ENCODE results near the gene CXCR1.
"Not testable (repeated sequence)": the region's sequence is repeated elsewhere in the genome, so short reads cannot be mapped to it uniquely, and the experiment has no call there.

Gene CXCR1

GRCh38 chr2:218166791-218167190 is at the start of gene CXCR1:
Gene CXCR1 (minus strand): TSS chr2:218166962. CDS start chr2:218165211, 1,751 bp downstream.
- DNase-seq, result no peak

DNA sequence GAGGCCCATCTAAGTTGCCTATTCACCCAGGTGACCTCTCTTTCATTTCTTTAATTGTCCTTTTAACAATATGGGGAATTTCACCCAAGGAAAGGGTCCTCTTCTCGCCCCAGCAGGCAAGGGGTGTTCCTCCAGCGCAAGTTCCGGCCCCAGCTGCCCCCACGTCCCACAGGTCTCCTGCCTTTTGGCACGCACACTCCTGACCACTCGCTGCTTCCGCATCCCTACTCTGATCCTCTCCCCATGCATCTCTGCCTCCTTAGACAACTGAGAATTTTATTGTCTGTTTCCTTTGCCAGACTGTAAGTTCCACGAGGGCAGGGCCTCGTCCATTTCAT is 49.5 kb upstream of the CXCR1 start:
- DNase-seq, result no peak

DNA sequence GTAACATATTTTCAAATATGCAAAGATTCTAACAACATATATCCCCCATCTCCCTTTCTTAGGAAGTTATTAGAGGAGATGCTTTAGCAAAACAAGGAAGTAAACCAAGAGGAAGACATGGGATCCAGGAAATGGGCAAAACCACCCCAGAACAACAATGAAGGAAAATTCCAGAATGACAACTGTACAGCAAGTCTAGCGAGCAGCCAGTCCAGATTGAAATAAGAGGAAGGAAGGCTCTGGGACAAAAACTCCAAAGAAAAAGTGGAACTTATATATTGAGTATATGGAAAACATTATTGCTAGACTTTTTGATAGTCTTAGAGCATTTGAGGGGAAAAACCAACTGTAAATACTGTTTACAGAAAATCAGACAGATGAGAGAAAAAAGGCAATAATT is 47.4 kb upstream of the CXCR1 start:
- DNase-seq, result no peak

DNA sequence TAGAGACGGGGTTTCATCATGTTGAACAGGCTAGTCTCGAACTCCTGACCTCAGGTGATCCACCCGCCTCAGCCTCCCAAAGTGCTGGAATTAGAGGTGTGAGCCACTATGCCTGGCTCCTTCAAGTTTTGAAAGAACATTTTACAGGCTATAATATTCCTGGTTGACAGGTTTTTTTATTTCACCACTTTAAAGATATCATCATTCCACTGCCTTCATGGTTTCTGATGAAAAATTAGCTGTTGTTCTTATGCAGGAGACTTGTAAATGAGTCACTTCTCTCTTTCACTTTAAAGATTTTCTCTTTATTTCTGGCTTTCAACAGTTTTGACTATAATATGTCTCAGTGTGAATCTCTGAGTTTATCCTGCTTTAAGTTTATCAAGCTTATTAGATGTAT is 42.3 kb upstream of the CXCR1 start:
- DNase-seq, result no peak

- DNase-seq, result no peak
These were observed 35.5 kb upstream of the CXCR1 start for GRCh38 chr2:218202266-218202665.

- no peak for DNase-seq
These were observed 30.2 kb upstream of the CXCR1 start for GRCh38 chr2:218196974-218197373.

DNA sequence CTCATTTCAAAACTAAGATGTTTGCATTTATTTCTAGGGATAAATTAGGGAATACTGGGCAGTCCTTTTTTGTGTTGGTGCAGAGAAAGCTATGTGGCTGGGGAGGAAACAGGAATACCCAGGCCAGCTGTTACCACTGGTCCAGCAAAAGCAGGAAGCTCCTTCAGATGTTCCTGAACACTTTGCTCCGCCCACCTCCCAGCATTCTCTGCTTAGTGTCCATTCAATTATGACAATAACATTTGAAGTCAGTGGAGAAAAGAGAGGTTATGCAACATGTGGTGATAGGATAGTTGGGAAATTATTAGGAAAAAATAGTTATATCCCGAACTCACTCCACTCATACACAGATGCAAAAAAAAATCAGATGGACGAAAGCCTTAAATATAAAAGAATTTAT is 28.1 kb upstream of the CXCR1 start:
- no peak for DNase-seq

GRCh38 chr2:218193701-218194100 is 26.9 kb upstream of the CXCR1 start:
- DNase-seq, result no peak

- DNase-seq, result no peak
These were observed 26.2 kb upstream of the CXCR1 start for GRCh38 chr2:218192902-218193430.

- no peak for DNase-seq
These were observed 21.8 kb upstream of the CXCR1 start for GRCh38 chr2:218188528-218188927.

DNA sequence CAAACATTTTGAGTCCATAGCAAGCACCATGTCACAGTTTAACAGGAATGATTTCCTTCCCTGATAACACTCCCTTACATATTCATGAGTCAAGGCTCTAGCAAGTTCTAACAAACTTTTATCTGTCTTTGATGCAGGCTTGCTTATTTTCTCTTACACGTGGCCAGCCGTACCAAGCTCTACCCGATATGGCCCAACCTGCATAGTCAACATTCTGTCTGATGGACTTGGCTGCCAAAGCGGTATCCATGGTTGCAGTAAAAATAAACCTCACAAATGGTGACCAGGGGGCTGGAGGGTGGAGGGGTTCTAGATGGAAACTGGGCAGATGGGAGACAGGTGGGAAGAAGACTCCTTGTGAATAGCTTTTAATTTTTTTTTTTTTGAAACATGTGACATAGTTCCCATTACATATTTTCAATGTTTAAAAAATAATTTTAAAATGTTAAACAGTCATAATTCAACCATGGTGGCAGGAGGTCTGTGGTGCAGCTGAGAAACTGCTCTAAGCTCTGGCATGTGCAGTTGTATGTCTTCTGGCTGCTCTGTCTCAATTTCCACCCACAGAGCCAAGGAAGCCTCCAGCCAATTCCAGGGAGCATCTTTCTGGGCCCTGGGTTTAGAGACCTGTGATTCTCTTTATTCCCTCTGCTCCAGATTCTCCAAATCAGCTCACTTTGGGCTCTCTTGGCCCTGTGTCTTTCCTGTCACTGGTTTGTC is 20.7 kb upstream of the CXCR1 start:
- DNase-seq, result no peak

DNA sequence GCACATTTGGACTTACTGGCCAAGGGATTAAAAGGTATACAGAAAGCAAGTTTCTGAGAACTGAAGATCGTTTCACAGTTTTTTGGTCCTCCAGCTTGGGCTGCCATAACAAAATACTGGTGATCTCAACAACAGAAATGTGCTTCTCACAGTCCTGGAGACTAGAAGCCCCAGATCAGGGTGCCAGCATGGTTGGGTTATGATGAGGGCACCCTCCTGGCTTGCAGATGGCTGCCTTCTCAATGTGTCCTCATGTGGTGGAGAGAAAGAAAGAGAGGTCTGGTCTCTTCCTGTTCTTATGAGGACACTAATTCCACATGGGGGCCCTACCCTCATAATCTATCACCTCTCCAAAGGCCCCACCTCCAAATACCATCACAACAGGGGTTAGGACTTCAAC is 20.1 kb upstream of the CXCR1 start:
- no peak for DNase-seq

DNA sequence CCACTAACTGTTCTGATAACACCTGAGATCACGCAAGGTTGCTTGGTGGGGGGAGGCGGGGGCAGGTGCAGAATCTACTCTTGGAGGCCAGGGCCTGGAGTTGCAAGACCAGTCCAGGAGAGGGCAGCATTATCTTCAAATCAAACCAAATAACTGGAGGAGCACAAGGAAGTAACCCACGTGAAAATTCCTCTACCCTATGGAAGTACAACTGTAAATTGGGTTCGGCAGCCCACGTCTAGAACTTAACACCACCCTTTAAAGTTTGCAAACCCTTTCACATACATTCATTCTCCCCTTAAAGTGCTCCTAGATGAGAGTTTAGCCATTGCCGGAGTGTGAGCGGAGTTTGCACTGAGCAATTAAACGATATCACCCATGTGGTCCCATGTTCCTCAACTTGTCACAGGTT is 19.6 kb upstream of the CXCR1 start:
- peak; percentile 57 for DNase-seq

- DNase-seq, result no peak
These were observed 17.6 kb upstream of the CXCR1 start for GRCh38 chr2:218184331-218184730.

- DNase-seq, result no peak
These were observed 13.8 kb upstream of the CXCR1 start for GRCh38 chr2:218180467-218181114.

DNA sequence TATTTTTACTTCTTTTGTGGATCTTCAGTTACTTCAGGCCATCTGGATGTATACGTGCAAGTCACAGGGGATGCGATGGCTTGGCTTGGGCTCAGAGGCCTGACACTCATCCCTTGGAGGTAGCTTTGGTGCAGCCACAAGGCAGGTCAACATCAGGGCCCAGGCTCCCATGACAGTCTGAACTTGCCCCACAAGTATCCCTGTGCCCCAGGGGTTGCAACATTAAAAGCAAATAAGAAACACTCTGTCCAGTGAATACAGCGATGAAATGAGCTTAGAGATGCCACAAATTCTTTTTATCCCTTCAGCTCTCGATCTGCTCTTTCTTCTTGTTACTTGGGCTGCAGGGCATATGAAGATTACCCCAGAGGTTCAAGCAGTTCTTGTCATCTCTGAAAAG is 13.0 kb upstream of the CXCR1 start:
- no peak for DNase-seq

DNA sequence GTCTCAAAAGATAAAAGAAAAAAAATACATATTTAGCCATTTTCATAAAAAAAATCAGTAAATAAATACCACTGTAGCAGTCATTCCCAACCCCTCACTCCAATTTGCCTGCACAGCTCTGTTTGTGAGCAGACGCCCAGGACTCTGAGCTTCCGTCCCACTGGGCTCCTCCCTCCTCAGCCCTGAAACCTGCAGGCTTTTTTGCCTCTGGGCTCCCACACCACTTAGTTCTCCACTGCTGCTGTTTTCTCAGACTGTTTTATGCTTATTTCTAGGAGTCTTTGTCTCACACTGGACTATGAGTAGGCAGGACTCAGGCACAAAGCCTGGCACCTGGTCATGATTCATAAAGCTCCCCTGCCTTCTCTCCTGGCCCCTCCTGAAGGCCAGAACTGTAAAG is 6.1 kb upstream of the CXCR1 start:
- no peak for DNase-seq

GRCh38 chr2:218171744-218172143 is 5.0 kb upstream of the CXCR1 start:
- DNase-seq, result not testable (repeated sequence)

DNA sequence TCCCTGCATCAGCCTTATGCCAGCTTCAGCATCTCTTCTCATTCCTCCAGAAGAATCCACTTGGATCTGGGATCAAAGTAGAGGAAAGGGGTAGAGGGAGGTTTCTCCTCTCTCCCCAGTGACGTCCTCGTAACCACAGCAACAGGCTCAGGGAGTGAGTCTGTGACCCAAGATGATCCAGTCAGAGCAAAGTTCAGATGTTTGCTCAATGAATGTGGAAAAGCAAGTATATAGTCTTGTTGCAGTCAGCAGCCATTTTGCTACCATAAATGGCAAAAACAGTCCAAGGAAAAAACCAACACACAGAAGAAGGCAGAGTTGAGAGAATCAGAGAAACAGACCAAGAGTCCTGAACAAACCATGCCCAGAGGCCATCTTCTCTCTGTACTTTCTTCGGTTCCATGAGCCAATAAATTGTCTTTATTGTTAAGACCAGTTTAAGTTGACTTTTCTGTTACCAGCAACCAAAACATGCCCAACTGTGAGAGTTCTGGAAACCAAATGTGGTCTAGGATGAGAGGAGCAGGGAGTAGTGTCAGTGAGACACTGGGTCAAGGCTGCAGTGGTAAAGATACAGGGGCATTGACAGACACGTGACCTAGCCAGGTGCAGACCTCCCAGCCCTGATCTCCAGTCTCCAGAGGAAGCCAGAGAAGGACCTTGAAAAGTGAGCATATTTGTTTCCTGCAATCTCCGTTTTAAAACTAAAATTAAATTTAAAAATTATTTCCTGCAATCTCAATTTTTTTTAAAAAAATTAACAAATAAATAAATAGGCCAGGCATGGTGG is 3.2 kb upstream of the CXCR1 start:
- no peak for DNase-seq

DNA sequence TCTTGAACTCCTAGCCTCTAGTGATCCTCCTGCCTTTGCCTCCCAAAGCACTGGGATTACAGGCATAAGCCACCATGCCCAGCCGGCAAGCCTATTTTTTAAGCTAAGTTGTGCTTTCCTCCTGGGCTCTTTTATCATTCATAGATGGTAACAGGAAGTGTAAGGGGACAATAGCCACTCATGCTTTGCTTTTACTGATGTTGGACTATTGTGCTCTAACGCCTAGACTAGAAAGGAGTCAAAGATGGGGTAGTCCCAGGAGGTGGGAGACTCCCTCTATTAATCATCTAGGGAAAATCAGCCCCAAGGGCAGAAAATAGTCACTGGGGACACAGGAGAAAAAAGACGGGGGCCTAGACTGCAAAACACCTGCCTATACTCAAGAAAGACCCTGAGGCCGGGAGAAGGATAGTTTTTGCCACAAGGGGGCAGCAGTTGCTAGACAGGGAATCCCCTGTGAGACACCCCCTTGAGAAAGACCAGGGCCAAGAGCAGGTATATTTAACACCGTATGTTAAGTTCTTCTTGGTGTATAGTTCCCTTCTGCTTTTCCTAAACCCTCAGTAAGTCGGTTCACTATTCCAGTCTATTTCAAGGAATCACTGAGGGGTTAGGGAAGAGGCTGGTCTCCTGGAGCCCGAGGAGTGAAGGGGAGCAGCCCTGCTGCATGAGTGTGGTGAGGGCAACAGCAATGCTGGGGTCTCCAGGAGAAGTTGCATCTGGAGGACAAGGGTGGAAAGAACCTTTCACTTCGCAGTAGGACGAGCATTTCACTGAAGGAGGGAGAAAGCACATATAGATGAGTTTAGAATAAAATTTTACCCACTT is 2.1 kb upstream of the CXCR1 start:
- peak; percentile 38 for DNase-seq

DNA sequence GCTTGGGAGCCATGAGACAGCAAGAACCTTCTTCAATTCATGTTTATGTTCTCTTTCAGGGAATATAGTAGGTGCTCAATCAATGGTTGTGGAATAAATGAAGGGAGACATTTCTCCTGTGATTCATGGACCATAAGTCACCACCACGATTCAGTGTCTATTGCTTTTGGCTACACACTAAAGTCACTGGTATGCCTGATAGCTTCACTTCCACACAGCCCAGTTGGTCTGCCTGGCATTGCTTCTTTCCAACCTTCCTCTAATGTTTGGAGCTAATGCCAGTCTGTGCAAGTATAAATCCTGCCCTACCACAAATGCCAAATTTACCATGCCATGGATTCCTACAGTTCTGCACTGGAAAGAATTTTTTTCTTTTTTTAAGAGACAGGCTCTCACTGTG is 1.3 kb upstream of the CXCR1 start:
- no peak for DNase-seq

GRCh38 chr2:218162814-218163213 is 3.9 kb downstream of the CXCR1 start:
- no peak for DNase-seq

- no peak for DNase-seq
These were observed 5.1 kb downstream of the CXCR1 start for GRCh38 chr2:218161644-218162043.

Data from retina (tissue), 1 donor.